ENCODE results near the gene PLIN3. TPM values are rescaled to one million over a fixed set of nuclear protein-coding genes. Genes with fewer than 3 reads are reported as not detected.
A peak's percentile ranks its signal among the peaks of the same experiment; 100 is the strongest.
"Not testable (repeated sequence)": the region's sequence is repeated elsewhere in the genome, so short reads cannot be mapped to it uniquely, and the experiment has no call there.

PLIN3 gene
- total RNA-seq, 4 donors from 2014 or later, result 53.9 to 193 (median 92.5) TPM

GRCh38 chr19:4896372-4896771, 28.9 kb upstream of the PLIN3 start:
- Histone ChIP-seq H3K27ac (peak overlapping the region; percentile 69 to 79 (median 72)), H3K9me3 (no peaks in the 10 kb centered on the region), H3K4me1 (peaks cover 6 to 9% of the 10 kb centered on the region in 2 donors), H3K27me3 (no peaks in the 10 kb centered on the region), H3K36me3 (no peaks in the 10 kb centered on the region), H3K4me3 (no peak overlapping the region)
- DNase-seq (peak in 1 of 2 donors; percentile 86), ATAC-seq (peak; percentile 48 to 67)
- in situ Hi-C loops (cut with MboI; ENCODE audit: low sequenced_read_pairs in 4 of 4), result no loop called here
- TF ChIP-seq POLR2A (IDR thresholded peaks at IDR 0.05) (no peak), CTCF (IDR thresholded peaks at IDR 0.05 in 4 of 5, conservative IDR thresholded peaks at IDR 0.05 in 1 of 5) (no peak)
- intact Hi-C loops (cut with DNase I; ENCODE audit: low total_unique reads), result loop anchor here (2.0 kb wide), 1 partner anchor 18 kb away; no protein-coding TSS in a partner anchor

GRCh38 chr19:4892962-4893361, 25.5 kb upstream of the PLIN3 start:
- H3K36me3 ChIP-seq; intact Hi-C loops (cut with DNase I; ENCODE audit: low total_unique reads); H3K9me3 ChIP-seq; ATAC-seq; in situ Hi-C loops (cut with MboI; ENCODE audit: low sequenced_read_pairs in 4 of 4); H3K4me3 ChIP-seq; H3K4me1 ChIP-seq; H3K27me3 ChIP-seq: not testable (repeated sequence)
- peak in 1 of 2 donors; percentile 51 for DNase-seq
- peak overlapping the region in 2 of 4 donors; percentile 31 to 46 for H3K27ac ChIP-seq

- DNase-seq (no peak), ATAC-seq (no peak)
- Histone ChIP-seq H3K27ac (peak overlapping the region in 1 of 4 donors; percentile 26), H3K36me3 (no peaks in the 10 kb centered on the region), H3K27me3 (no peaks in the 10 kb centered on the region), H3K4me3 (no peak overlapping the region), H3K9me3 (no peaks in the 10 kb centered on the region), H3K4me1 (peaks cover 6% of the 10 kb centered on the region in 2 donors)
- intact Hi-C loops (cut with DNase I; ENCODE audit: low total_unique reads), result no loop called here
- TF ChIP-seq POLR2A (IDR thresholded peaks at IDR 0.05) (no peak), CTCF (IDR thresholded peaks at IDR 0.05 in 4 of 5, conservative IDR thresholded peaks at IDR 0.05 in 1 of 5) (no peak)
- in situ Hi-C loops (cut with MboI; ENCODE audit: low sequenced_read_pairs in 4 of 4), result no loop called here
These were observed 23.6 kb upstream of the PLIN3 start for GRCh38 chr19:4891066-4891465.

- in situ Hi-C loops (cut with MboI; ENCODE audit: low sequenced_read_pairs in 4 of 4), result no loop called here
- peak overlapping the region in 1 of 4 donors; percentile 6 for H3K27ac ChIP-seq
- H3K4me3 ChIP-seq, result no peak overlapping the region
- H3K9me3 ChIP-seq, result no peaks in the 10 kb centered on the region
- DNase-seq (no peak), ATAC-seq (no peak)
- intact Hi-C loops (cut with DNase I; ENCODE audit: low total_unique reads), result no loop called here
- no peak for TF ChIP-seq CTCF (IDR thresholded peaks at IDR 0.05 in 4 of 5, conservative IDR thresholded peaks at IDR 0.05 in 1 of 5)
- TF ChIP-seq POLR2A (IDR thresholded peaks at IDR 0.05), result no peak
- no peaks in the 10 kb centered on the region for H3K27me3 ChIP-seq
- no peaks in the 10 kb centered on the region for H3K4me1 ChIP-seq
- H3K36me3 ChIP-seq, result no peaks in the 10 kb centered on the region
These were observed 21.8 kb upstream of the PLIN3 start for GRCh38 chr19:4889034-4889815.

- H3K4me1 ChIP-seq; H3K4me3 ChIP-seq; H3K9me3 ChIP-seq; H3K27me3 ChIP-seq; H3K27ac ChIP-seq; in situ Hi-C loops (cut with MboI; ENCODE audit: low sequenced_read_pairs in 4 of 4); DNase-seq; intact Hi-C loops (cut with DNase I; ENCODE audit: low total_unique reads); H3K36me3 ChIP-seq; ATAC-seq: not testable (repeated sequence)
These were observed 20.3 kb upstream of the PLIN3 start for GRCh38 chr19:4887803-4888202.

GRCh38 chr19:4884993-4885392, 17.5 kb upstream of the PLIN3 start:
- H3K4me3 ChIP-seq; DNase-seq; ATAC-seq; H3K27me3 ChIP-seq; H3K36me3 ChIP-seq; intact Hi-C loops (cut with DNase I; ENCODE audit: low total_unique reads); in situ Hi-C loops (cut with MboI; ENCODE audit: low sequenced_read_pairs in 4 of 4); H3K9me3 ChIP-seq; H3K27ac ChIP-seq; H3K4me1 ChIP-seq: not testable (repeated sequence)

- Histone ChIP-seq H3K27ac (peak overlapping the region in 2 of 4 donors; percentile 47 to 48), H3K4me1 (peaks cover 15 to 19% of the 10 kb centered on the region in 2 donors)
- ATAC-seq; H3K27me3 ChIP-seq; H3K36me3 ChIP-seq; in situ Hi-C loops (cut with MboI; ENCODE audit: low sequenced_read_pairs in 4 of 4); intact Hi-C loops (cut with DNase I; ENCODE audit: low total_unique reads); H3K4me3 ChIP-seq; H3K9me3 ChIP-seq; DNase-seq: not testable (repeated sequence)
These were observed 15.4 kb upstream of the PLIN3 start for GRCh38 chr19:4882874-4883273.

All from gastrocnemius medialis (tissue), 4 donors.